Right lobe of liver (tissue), 6 donors: Measurements from ENCODE around the gene RABEP1. TPM values are rescaled to one million over a fixed set of nuclear protein-coding genes. Genes with fewer than 3 reads are reported as not detected.

Experiments
- ATAC-seq, 4 donors: fragments of 200-7000 bp; cut with Tn5 transposase; one replicate each; pipeline ENCODE4 v1.9.1; 2020; ENCODE audit warnings: mild to moderate bottlenecking in 4 of 4, moderate library complexity in 4 of 4
- DNase-seq, 3 donors: peaks; one replicate each; pipeline ENCODE4 v3.0.0-alpha.2; 2020
- H3K27ac ChIP-seq, 3 donors: fragments of 200-600 bp; one replicate each; pipeline ENCODE4 v1.8.0; 2022
- H3K27me3 ChIP-seq, 2 donors: fragments of 200-600 bp; one replicate each; pipeline ENCODE4 v1.8.0; 2022
- H3K36me3 ChIP-seq, 4 donors: fragments of 200-600 bp; sonication (generic) in 1 of 4; one replicate each; pipeline versions ENCODE4 v1.5.1 to v1.8.0; 2017 to 2022; ENCODE audit warnings: control low read depth in 1 of 4
- H3K4me1 ChIP-seq, 4 donors: fragments of 200-600 bp; sonication (generic) in 1 of 4; one replicate each; pipeline versions ENCODE4 v1.5.1 to v1.8.0; 2017 to 2022; ENCODE audit warnings: control low read depth in 1 of 4
- H3K4me3 ChIP-seq, 3 donors: fragments of 200-600 bp; one replicate each; pipeline ENCODE4 v1.8.0; 2022
- H3K9me3 ChIP-seq, 4 donors: fragments of 200-600 bp; sonication (generic) in 1 of 4; one replicate each; pipeline versions ENCODE4 v1.5.1 to v1.8.0; 2017 to 2022; ENCODE audit warnings: control low read depth in 1 of 4
- POLR2A ChIP-seq: fragments of 450-650 bp; IDR thresholded peaks from one replicate; pipeline ENCODE4 v1.6.1; 2017; ENCODE audit warnings: antibody characterized with exemption, mild to moderate bottlenecking
- WGBS: methylation state at CpG from one replicate; pipeline ENCODE4 v1.1.6; 2018; ENCODE audit warnings: low coverage, low lambda C conversion rate; ENCODE audit not compliant: insufficient coverage; ENCODE audit errors: missing lambda C conversion rate; 5-methylcytosine and 5-hydroxymethylcytosine counted together
- intact Hi-C, 2 donors: fragments of 100-400 bp; cut with DNase I; formaldehyde crosslinking; loops; one replicate each; pipeline versions ENCODE4 v1.11.2 to v1.14.1; 2022
- total RNA-seq, 6 experiments: library from RNA; depleted of rRNA in 2 of 6; stranded (reverse); fragments of >200 nt in 2 of 6; fragmentation: NEBNext Ultra II Directional in 3 of 6; extraction: Animal tissue kit (Norgen Biotek cat#: 25700) in 3 of 6; gene quantifications; one replicate each; pipeline versions ENCODE4 v1.1.0 to v1.2.4, GENCODE V29; 2016 to 2023
- TF ChIP-seq, protein P1 (sequence below), 4 donors: fragments of 200-600 bp in 3 of 4; fragments of 450-650 bp in 1 of 4; IDR thresholded peaks; one replicate each; pipeline versions ENCODE4 v1.5.1 to v1.8.0; 2016 to 2022; ENCODE audit warnings: antibody characterized with exemption in 4 of 4, mild to moderate bottlenecking in 2 of 4
- donor health status: DM: no; HTN: yes; CAD: no.
- donor health status: DM: no; HTN: no; CAD: no.
- donor health status: DM: no; HTN: no; CAD: no.
- donor health status: DM: no; HTN: yes; CAD: no.
- donor health status: DM: no; HTN: yes; CAD: no.

RABEP1 gene
- total RNA-seq, 6 experiments from 2014 or later: 15.5 to 25.4 (median 21.1) TPM

DNA sequence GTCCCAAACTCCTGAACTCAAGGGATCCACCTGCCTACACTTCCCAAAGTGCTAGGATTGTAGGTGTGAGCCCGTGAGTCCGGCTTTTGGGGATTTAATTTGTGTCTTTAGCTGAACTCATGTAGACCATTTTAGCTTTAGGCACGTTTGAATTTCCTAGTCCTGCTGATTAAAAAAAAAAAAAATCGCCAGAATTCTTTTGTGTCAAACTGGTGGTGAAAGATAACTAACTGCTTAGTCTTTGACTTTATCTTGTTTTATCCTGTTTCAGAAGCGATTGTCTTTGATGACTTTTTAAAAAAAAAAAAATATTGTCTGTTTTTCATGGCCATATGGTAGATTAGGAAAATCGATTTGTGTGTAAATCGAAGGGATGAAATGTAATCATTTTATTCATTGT is 2.6 kb downstream of the RABEP1 start:
- TF ChIP-seq, protein P1, sequence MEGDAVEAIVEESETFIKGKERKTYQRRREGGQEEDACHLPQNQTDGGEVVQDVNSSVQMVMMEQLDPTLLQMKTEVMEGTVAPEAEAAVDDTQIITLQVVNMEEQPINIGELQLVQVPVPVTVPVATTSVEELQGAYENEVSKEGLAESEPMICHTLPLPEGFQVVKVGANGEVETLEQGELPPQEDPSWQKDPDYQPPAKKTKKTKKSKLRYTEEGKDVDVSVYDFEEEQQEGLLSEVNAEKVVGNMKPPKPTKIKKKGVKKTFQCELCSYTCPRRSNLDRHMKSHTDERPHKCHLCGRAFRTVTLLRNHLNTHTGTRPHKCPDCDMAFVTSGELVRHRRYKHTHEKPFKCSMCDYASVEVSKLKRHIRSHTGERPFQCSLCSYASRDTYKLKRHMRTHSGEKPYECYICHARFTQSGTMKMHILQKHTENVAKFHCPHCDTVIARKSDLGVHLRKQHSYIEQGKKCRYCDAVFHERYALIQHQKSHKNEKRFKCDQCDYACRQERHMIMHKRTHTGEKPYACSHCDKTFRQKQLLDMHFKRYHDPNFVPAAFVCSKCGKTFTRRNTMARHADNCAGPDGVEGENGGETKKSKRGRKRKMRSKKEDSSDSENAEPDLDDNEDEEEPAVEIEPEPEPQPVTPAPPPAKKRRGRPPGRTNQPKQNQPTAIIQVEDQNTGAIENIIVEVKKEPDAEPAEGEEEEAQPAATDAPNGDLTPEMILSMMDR (IDR thresholded peaks at IDR 0.05): no peak
- TF ChIP-seq POLR2A: no peak
- ATAC-seq: no peak
- Histone ChIP-seq H3K4me3 (no peak overlapping the region), H3K27ac (no peak overlapping the region), H3K27me3 (no peaks in the 10 kb centered on the region), H3K4me1 (peaks cover 0 to 26% (median 5%) of the 10 kb centered on the region in 4 donors), H3K9me3 (no peaks in the 10 kb centered on the region), H3K36me3 (no peaks in the 10 kb centered on the region)
- 67% methylated on average over 7 of the region's 7 CpGs for WGBS
- no peak for DNase-seq
- intact Hi-C loops: no loop called here

DNA sequence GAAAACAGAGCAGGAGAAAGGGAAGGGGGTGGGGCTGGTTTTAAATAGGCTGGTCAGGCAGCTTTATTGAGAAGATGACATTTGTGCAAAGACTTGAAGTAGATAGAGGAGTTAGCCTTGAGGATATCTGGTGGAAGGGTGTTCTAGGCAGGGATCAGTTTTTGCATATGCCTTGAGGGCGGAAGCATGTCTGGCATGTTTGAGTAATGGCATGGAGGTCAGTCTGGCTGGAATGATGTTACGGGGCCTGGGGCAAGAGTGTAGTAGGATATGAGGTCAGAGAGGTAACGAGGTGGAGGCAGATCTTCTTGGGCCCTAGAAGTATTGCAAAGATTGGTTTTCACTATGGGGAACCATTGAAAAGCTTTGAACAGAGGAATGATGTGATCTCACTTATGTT is 4.8 kb downstream of the RABEP1 start:
- intact Hi-C loops: no loop called here
- no peak overlapping the region for H3K4me3 ChIP-seq
- 97% methylated on average over 3 of the region's 3 CpGs for WGBS
- no peaks in the 10 kb centered on the region for H3K27me3 ChIP-seq
- no peak for TF ChIP-seq POLR2A
- TF ChIP-seq, protein P1 (IDR thresholded peaks at IDR 0.05): no peak
- H3K9me3 ChIP-seq: no peaks in the 10 kb centered on the region
- DNase-seq: no peak
- no peaks in the 10 kb centered on the region for H3K36me3 ChIP-seq
- no peak overlapping the region for H3K27ac ChIP-seq
- H3K4me1 ChIP-seq: peaks cover 0 to 26% (median 5%) of the 10 kb centered on the region in 4 donors
- ATAC-seq: no peak

DNA sequence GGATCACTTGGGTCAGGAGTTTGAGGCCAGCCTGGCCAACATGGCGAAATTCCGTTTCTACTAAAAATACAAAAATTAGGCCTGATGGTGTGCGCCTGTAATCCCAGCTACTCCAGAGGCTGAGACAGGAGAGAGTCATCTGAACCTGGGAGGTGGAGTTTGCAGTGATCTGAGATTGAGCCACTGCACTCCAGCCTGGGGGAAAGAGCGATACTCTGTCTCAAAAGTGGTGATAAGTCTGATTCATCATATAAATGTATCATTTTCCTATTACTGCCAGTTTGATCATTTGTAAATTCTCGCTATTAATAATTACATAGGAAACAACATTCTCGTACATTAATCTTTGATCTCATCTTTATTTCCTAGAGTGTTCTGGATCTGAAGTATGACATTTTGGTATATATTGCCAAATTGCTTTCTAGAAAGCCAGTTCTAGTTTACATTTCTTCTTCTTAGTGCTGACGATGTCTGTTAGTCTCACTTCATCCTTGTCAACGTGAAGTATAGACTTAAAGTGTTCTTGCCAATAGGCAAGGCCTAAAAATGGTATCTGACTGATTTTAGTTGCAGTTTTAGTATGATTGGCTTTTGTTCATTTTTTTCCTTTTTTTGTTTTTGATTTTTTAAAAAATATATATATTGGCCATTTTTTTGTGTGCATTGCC is 9.7 kb downstream of the RABEP1 start:
- no peaks in the 10 kb centered on the region for H3K36me3 ChIP-seq
- no peaks in the 10 kb centered on the region for H3K9me3 ChIP-seq
- TF ChIP-seq, protein P1 (IDR thresholded peaks at IDR 0.05): no peak
- TF ChIP-seq POLR2A: no peak
- no peak overlapping the region for H3K4me3 ChIP-seq
- H3K27me3 ChIP-seq: no peaks in the 10 kb centered on the region
- peaks cover 0 to 1% (median 0%) of the 10 kb centered on the region in 4 donors for H3K4me1 ChIP-seq
- ATAC-seq (no peak), DNase-seq (no peak)
- no peak overlapping the region for H3K27ac ChIP-seq
- WGBS: 74% methylated on average over 7 of the region's 8 CpGs
- intact Hi-C loops: no loop called here

DNA sequence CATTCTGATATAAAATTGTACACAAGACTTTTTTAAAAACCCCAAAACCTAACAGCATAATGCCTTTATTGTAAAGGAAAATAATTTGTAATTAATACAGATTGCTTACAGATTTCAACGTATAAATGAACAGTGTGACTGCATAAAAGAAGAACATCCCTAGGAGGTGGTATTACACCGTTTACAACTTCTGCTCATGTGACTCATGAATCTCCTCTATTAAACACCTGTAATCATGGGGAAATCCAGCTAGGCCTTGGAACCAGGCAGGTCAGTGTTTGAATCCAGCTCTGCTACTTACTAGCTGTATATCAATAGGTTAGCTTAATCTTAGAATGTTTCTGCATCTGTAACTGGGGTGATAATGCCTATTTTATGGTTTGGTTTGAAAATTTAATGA is 15.2 kb downstream of the RABEP1 start:
- TF ChIP-seq, protein P1 (IDR thresholded peaks at IDR 0.05): peak in 1 of 4 donors; percentile 7
- TF ChIP-seq POLR2A: no peak
- WGBS: 31% methylated on average over 2 of the region's 2 CpGs
- Histone ChIP-seq H3K4me3 (no peak overlapping the region), H3K27me3 (no peaks in the 10 kb centered on the region), H3K36me3 (no peaks in the 10 kb centered on the region), H3K4me1 (peaks cover 0 to 3% (median 0%) of the 10 kb centered on the region in 4 donors), H3K27ac (no peak overlapping the region), H3K9me3 (no peaks in the 10 kb centered on the region)
- ATAC-seq (peak; percentile 34 to 89 (median 52)), DNase-seq (no peak)
- intact Hi-C loops: no loop called here
